Trophoblast cell (in vitro differentiated cells and primary cell): Measurements from ENCODE around the gene HTRA2.

ENCODE experiments used
- DNase-seq, 2 donors: peaks; one replicate each; pipeline ENCODE4 v3.0.0-alpha.2; 2016
- H2AFZ ChIP-seq: 2 replicates; pipeline ENCODE4 v1.6.1; 2013; ENCODE audit warnings: low read length, moderate library complexity, mild to moderate bottlenecking; ENCODE audit not compliant: insufficient read depth, poor library complexity
- H2AK5ac ChIP-seq: 2 replicates; pipeline ENCODE4 v1.6.1; 2013; ENCODE audit warnings: mild to moderate bottlenecking, low read length
- H2BK120ac ChIP-seq: 2 replicates; pipeline ENCODE4 v1.6.1; 2013; ENCODE audit warnings: low read length, mild to moderate bottlenecking, moderate library complexity; ENCODE audit not compliant: insufficient read depth, poor library complexity
- H2BK12ac ChIP-seq: 2 replicates; pipeline ENCODE4 v1.6.1; 2013; ENCODE audit warnings: mild to moderate bottlenecking, low read length, moderate library complexity
- H2BK5ac ChIP-seq: 2 replicates; pipeline ENCODE4 v1.6.1; 2013; ENCODE audit warnings: low read length, low read depth, moderate library complexity, mild to moderate bottlenecking; ENCODE audit not compliant: poor library complexity
- H3K14ac ChIP-seq: 2 replicates; pipeline ENCODE4 v1.6.1; 2013; ENCODE audit warnings: mild to moderate bottlenecking, low read length
- H3K18ac ChIP-seq: 2 replicates; pipeline ENCODE4 v1.6.1; 2013; ENCODE audit warnings: mild to moderate bottlenecking, low read length
- H3K23ac ChIP-seq: 2 replicates; pipeline ENCODE4 v1.6.1; 2013; ENCODE audit warnings: low read length
- H3K27ac ChIP-seq: 2 replicates; pipeline ENCODE4 v1.5.1; 2013; ENCODE audit warnings: low read depth, mild to moderate bottlenecking, inconsistent platforms, low read length, moderate library complexity
- H3K27me3 ChIP-seq: 2 replicates; pipeline ENCODE4 v1.6.1; 2013; ENCODE audit warnings: inconsistent platforms, mild to moderate bottlenecking, low read length, moderate library complexity; ENCODE audit not compliant: insufficient read depth
- H3K36me3 ChIP-seq, 2 experiments: 1 replicate in 1 of 2; 2 replicates in 1 of 2; pipeline ENCODE4 v1.6.1; 2013; ENCODE audit warnings: low read length in 2 of 2, mild to moderate bottlenecking in 2 of 2, moderate library complexity in 1 of 2; ENCODE audit not compliant: insufficient read depth in 2 of 2, control insufficient read depth in 1 of 2
- H3K4ac ChIP-seq: 2 replicates; pipeline ENCODE4 v1.6.1; 2013; ENCODE audit warnings: low read depth, mild to moderate bottlenecking, low read length, moderate library complexity
- H3K4me1 ChIP-seq, 2 experiments: 1 replicate in 1 of 2; 2 replicates in 1 of 2; pipeline ENCODE4 v1.6.1; 2013; ENCODE audit warnings: low read length in 2 of 2, mild to moderate bottlenecking in 2 of 2, moderate library complexity in 1 of 2; ENCODE audit not compliant: insufficient read depth in 2 of 2, control insufficient read depth in 1 of 2
- H3K4me2 ChIP-seq: 2 replicates; pipeline ENCODE4 v1.6.1; 2013; ENCODE audit warnings: inconsistent platforms, mild to moderate bottlenecking, low read length, moderate library complexity
- H3K4me3 ChIP-seq: 2 replicates; pipeline ENCODE4 v1.5.1; 2013; ENCODE audit warnings: mild to moderate bottlenecking, low read depth, low read length, inconsistent platforms
- H3K79me1 ChIP-seq: one replicate; pipeline ENCODE4 v1.6.1; 2013; ENCODE audit warnings: low read length
- H3K79me2 ChIP-seq: 2 replicates; pipeline ENCODE4 v1.6.1; 2013; ENCODE audit warnings: low read length, mild to moderate bottlenecking; ENCODE audit not compliant: control insufficient read depth, insufficient read depth, poor library complexity
- H3K9ac ChIP-seq: 2 replicates; pipeline ENCODE4 v1.6.1; 2013; ENCODE audit warnings: mild to moderate bottlenecking, low read length
- H3K9me3 ChIP-seq: 2 replicates; pipeline ENCODE4 v1.6.1; 2013; ENCODE audit warnings: low read depth, mild to moderate bottlenecking, control low read depth, inconsistent platforms, low read length; ENCODE audit not compliant: insufficient read depth
- H4K12ac ChIP-seq: 2 replicates; pipeline ENCODE4 v1.6.1; 2013; ENCODE audit warnings: low read depth, mild to moderate bottlenecking, low read length, moderate library complexity
- H4K8ac ChIP-seq: 2 replicates; pipeline ENCODE4 v1.6.1; 2013; ENCODE audit warnings: low read depth, mild to moderate bottlenecking, low read length, moderate library complexity
- H4K91ac ChIP-seq: one replicate; pipeline ENCODE4 v1.6.1; 2013; ENCODE audit warnings: low read depth, mild to moderate bottlenecking, low read length, moderate library complexity
- WGBS: extraction: QIAGEN DNeasy Blood & Tissue Kit; methylation state at CpG from one replicate; pipeline ENCODE4 v1.1.7; 2013; ENCODE audit warnings: missing lambda C conversion rate; ENCODE audit not compliant: insufficient read length, insufficient coverage; ENCODE audit errors: extremely low coverage; 5-methylcytosine and 5-hydroxymethylcytosine counted together

Gene HTRA2

DNA sequence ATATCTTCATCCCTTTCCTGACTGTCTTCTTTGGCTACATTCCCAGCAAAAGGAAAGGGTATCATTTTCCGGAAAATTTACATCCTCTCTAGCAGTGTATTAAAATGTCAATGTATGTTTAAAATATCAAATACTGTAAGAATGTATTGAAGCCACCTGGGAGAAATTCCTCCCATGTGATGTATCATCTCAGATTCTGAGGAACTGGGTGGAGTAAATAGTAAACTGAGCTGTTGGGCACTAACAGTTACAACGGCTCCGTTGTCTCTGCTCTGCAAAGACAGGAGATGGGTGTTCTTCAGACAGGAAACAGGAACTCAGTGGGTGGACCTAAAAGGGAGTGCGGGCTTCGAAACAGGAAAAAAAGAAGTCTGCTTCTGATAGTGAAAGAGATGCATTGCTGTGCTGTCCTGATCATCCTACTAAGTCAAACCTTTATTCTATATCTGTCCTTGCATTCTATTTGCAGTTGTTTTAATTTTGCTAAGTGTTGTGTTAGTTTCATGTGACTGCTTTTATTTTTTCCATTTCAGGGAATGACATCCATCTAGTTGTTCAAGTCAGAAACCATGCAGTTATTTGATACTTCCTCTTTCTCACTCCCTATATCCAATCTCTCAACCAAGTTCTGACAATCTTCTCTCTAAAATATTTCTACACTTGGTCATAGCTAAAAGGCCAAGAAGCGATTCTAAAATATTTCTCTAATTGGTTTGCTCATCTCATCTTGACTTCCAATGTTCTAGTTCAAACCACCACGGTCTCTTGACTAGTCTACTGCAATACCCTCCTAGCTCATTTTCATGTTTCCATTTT, 44.2 kb downstream of the HTRA2 start:
- H3K4ac ChIP-seq = no peak overlapping the region
- H3K4me3 ChIP-seq = no peak overlapping the region
- H4K12ac ChIP-seq = no peak overlapping the region
- WGBS = no CpG with 5 or more reads among the region's 7 CpGs
- no peaks in the 10 kb centered on the region for H3K9me3 ChIP-seq
- H3K4me2 ChIP-seq = no peak overlapping the region
- H2BK5ac ChIP-seq = no peak overlapping the region
- H2BK120ac ChIP-seq = no peak overlapping the region
- H4K91ac ChIP-seq = no peak overlapping the region
- H2AK5ac ChIP-seq = no peak overlapping the region
- H3K18ac ChIP-seq = no peak overlapping the region
- no peak overlapping the region for H3K14ac ChIP-seq
- H3K4me1 ChIP-seq = no peaks in the 10 kb centered on the region
- H2BK12ac ChIP-seq = no peak overlapping the region
- H2AFZ ChIP-seq = no peak overlapping the region
- H3K9ac ChIP-seq = no peak overlapping the region
- no peaks in the 10 kb centered on the region for H3K27me3 ChIP-seq
- H4K8ac ChIP-seq = no peak overlapping the region
- no peak overlapping the region for H3K23ac ChIP-seq
- no peak overlapping the region for H3K27ac ChIP-seq
- peak; percentile 74 to 89 for DNase-seq
- H3K79me2 ChIP-seq = no peaks in the 10 kb centered on the region
- H3K36me3 ChIP-seq = no peaks in the 10 kb centered on the region
- H3K79me1 ChIP-seq = no peaks in the 10 kb centered on the region

DNA sequence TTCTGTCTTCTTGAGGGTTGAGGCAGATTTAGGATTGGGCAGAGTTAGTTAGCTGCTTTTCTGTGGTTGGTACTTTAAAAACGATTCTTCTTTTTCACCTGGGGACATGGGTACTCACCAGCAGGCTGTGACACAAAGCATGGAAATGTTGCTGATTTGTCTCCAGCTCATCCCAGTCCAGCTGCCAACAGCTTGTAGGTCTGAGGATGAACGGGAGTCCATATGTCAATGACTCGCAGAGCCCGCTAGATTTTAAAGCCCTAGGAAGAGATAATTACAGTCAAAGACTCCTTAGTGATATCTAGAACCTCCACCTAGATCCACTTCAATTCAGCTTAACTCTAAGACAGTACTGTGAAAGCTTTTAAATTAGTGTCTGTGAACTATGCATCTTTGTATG, 45.6 kb downstream of the HTRA2 start:
- H4K8ac ChIP-seq = no peak overlapping the region
- no peak for DNase-seq
- H2BK12ac ChIP-seq = no peak overlapping the region
- no peaks in the 10 kb centered on the region for H3K36me3 ChIP-seq
- H3K4me2 ChIP-seq = no peak overlapping the region
- no peak overlapping the region for H2AFZ ChIP-seq
- H3K14ac ChIP-seq = no peak overlapping the region
- no CpG with 5 or more reads among the region's 4 CpGs for WGBS
- no peak overlapping the region for H3K9ac ChIP-seq
- H2AK5ac ChIP-seq = no peak overlapping the region
- no peaks in the 10 kb centered on the region for H3K27me3 ChIP-seq
- H3K9me3 ChIP-seq = no peaks in the 10 kb centered on the region
- H2BK5ac ChIP-seq = no peak overlapping the region
- no peak overlapping the region for H2BK120ac ChIP-seq
- no peaks in the 10 kb centered on the region for H3K79me2 ChIP-seq
- no peak overlapping the region for H3K27ac ChIP-seq
- H4K12ac ChIP-seq = no peak overlapping the region
- no peaks in the 10 kb centered on the region for H3K4me1 ChIP-seq
- H3K23ac ChIP-seq = no peak overlapping the region
- no peak overlapping the region for H3K18ac ChIP-seq
- H4K91ac ChIP-seq = no peak overlapping the region
- no peak overlapping the region for H3K4ac ChIP-seq
- H3K79me1 ChIP-seq = no peaks in the 10 kb centered on the region
- H3K4me3 ChIP-seq = no peak overlapping the region

DNA sequence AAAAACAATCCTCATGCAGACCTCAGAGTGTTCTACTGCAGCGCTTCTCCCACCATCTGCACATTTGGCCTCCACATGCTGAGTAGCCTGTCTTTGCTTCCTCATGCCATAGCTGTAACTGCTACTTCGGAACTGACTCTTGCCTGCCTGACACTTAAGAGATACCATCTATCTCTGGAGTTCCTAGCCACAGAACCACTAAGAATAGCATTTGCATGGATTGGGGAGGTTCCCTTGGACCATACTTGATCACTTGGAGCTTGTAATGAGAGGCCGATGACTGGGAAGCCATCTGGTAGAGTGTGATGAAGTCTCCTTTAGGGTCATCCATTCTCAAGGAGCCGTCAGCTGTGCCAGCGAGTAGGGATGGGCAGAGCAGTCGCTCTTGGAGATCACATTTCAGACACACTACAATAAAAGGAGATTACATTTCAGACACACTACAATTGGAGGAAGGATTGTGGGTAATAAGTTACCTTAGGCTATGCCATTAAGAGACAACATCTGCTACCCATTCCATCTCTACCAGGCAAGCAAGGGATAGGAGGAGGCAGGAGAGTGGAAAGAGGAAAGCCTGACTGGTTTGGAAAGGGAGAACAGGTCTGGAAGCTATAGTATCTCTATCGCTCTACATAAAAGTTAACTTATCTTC, 46.6 kb downstream of the HTRA2 start:
- Histone ChIP-seq H2BK12ac (no peak overlapping the region), H4K91ac (no peak overlapping the region), H3K9me3 (no peaks in the 10 kb centered on the region), H2BK120ac (no peak overlapping the region), H3K27ac (no peak overlapping the region), H2AFZ (no peak overlapping the region), H3K4me2 (no peak overlapping the region), H2BK5ac (no peak overlapping the region), H3K79me2 (no peaks in the 10 kb centered on the region), H3K36me3 (no peaks in the 10 kb centered on the region), H3K4me1 (no peaks in the 10 kb centered on the region), H3K14ac (no peak overlapping the region), H4K8ac (no peak overlapping the region), H2AK5ac (no peak overlapping the region), H3K27me3 (no peaks in the 10 kb centered on the region), H3K79me1 (no peaks in the 10 kb centered on the region), H3K18ac (no peak overlapping the region), H3K9ac (no peak overlapping the region), H4K12ac (no peak overlapping the region), H3K4ac (no peak overlapping the region), H3K4me3 (no peak overlapping the region), H3K23ac (no peak overlapping the region)
- no CpG with 5 or more reads among the region's 7 CpGs for WGBS
- DNase-seq = peak in 1 of 2 donors; percentile 33

DNA sequence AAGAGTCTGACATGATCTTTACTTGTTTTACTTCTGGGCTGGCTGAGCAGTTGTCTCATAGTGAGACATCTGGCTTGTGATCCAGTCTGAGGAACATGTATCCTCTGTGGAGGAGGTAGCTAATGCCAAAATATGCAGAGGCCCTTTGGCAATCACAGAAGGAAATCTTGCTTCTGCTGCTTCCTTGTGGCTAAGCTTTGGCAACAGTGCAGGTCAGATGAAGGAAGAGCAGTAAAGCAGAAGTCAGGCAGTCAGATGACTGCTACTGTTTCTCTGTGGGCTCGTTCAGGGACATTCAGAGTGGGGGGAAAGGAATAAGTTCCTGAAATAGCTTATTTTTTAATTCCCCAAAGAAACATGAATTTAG, 47.1 kb downstream of the HTRA2 start:
- H3K79me1 ChIP-seq = no peaks in the 10 kb centered on the region
- H4K12ac ChIP-seq = no peak overlapping the region
- H3K79me2 ChIP-seq = no peaks in the 10 kb centered on the region
- H2BK12ac ChIP-seq = no peak overlapping the region
- H3K4me1 ChIP-seq = no peaks in the 10 kb centered on the region
- no peak overlapping the region for H2AFZ ChIP-seq
- H4K91ac ChIP-seq = no peak overlapping the region
- H3K4me3 ChIP-seq = no peak overlapping the region
- no peak overlapping the region for H3K4ac ChIP-seq
- no peak overlapping the region for H3K9ac ChIP-seq
- no peak overlapping the region for H4K8ac ChIP-seq
- H2BK120ac ChIP-seq = no peak overlapping the region
- DNase-seq = peak in 1 of 2 donors; percentile 41
- no peak overlapping the region for H3K4me2 ChIP-seq
- H3K23ac ChIP-seq = no peak overlapping the region
- WGBS = no CpG with 5 or more reads among the region's 1 CpG
- H3K14ac ChIP-seq = no peak overlapping the region
- H3K9me3 ChIP-seq = no peaks in the 10 kb centered on the region
- no peak overlapping the region for H2BK5ac ChIP-seq
- no peaks in the 10 kb centered on the region for H3K36me3 ChIP-seq
- H3K27ac ChIP-seq = no peak overlapping the region
- H2AK5ac ChIP-seq = no peak overlapping the region
- H3K27me3 ChIP-seq = no peaks in the 10 kb centered on the region
- no peak overlapping the region for H3K18ac ChIP-seq
